Activated naive CD8-positive, alpha-beta T cell treated with anti-CD3 and anti-CD28 coated beads for 36 hours (primary cell): ENCODE results near the gene SCFD1. TPM values are rescaled to one million over a fixed set of nuclear protein-coding genes. Genes with fewer than 3 reads are reported as not detected.
"Not testable (repeated sequence)": the region's sequence is repeated elsewhere in the genome, so short reads cannot be mapped to it uniquely, and the experiment has no call there.

Experiments used
- DNase-seq: peaks from one replicate; pipeline ENCODE4 v3.0.0; 2021
- H3K27ac Mint-ChIP-seq: one replicate; pipeline ENCODE4 v1.8.0; 2022; ENCODE audit warnings: mild to moderate bottlenecking, moderate library complexity, mixed read lengths
- H3K27me3 Mint-ChIP-seq: one replicate; pipeline ENCODE4 v1.8.0; 2022; ENCODE audit warnings: mild to moderate bottlenecking, mixed read lengths
- H3K36me3 Mint-ChIP-seq: one replicate; pipeline ENCODE4 v1.8.0; 2021; ENCODE audit warnings: mild to moderate bottlenecking, mixed read lengths
- H3K4me1 Mint-ChIP-seq: one replicate; pipeline ENCODE4 v1.8.0; 2021; ENCODE audit warnings: mixed read lengths
- H3K4me3 Mint-ChIP-seq: one replicate; pipeline ENCODE4 v1.8.0; 2022; ENCODE audit warnings: mild to moderate bottlenecking, moderate library complexity, mixed read lengths
- H3K9me3 Mint-ChIP-seq: one replicate; pipeline ENCODE4 v1.8.0; 2022; ENCODE audit warnings: mixed read lengths
- total RNA-seq, 2 experiments: library from RNA; stranded (reverse); gene quantifications; one replicate each; pipeline ENCODE4 v1.2.3, GENCODE V29; 2021

Gene SCFD1
- total RNA-seq, 2 experiments from 2014 or later, result 57.8 to 69.8 TPM

- DNase-seq, result no peak
- Mint-ChIP-seq H3K36me3 (peaks cover 15% of the 10 kb centered on the region), H3K4me1 (no peaks in the 10 kb centered on the region), H3K9me3 (no peaks in the 10 kb centered on the region), H3K27ac (no peak overlapping the region), H3K4me3 (no peak overlapping the region), H3K27me3 (no peaks in the 10 kb centered on the region)
These were observed 20.9 kb upstream of the SCFD1 start for GRCh38 chr14:30600922-30601918.

GRCh38 chr14:30603402-30603801, 18.7 kb upstream of the SCFD1 start:
- Mint-ChIP-seq H3K36me3 (peaks cover 15% of the 10 kb centered on the region), H3K27me3 (no peaks in the 10 kb centered on the region), H3K9me3 (no peaks in the 10 kb centered on the region), H3K4me3 (no peak overlapping the region), H3K27ac (no peak overlapping the region), H3K4me1 (no peaks in the 10 kb centered on the region)
- DNase-seq, result no peak

- H3K27ac Mint-ChIP-seq, H3K9me3 Mint-ChIP-seq, H3K4me3 Mint-ChIP-seq, H3K4me1 Mint-ChIP-seq, DNase-seq, H3K27me3 Mint-ChIP-seq: not testable (repeated sequence)
- H3K36me3 Mint-ChIP-seq, result peaks cover 10% of the 10 kb centered on the region
These were observed 17.4 kb upstream of the SCFD1 start for GRCh38 chr14:30604696-30605095.

DNA sequence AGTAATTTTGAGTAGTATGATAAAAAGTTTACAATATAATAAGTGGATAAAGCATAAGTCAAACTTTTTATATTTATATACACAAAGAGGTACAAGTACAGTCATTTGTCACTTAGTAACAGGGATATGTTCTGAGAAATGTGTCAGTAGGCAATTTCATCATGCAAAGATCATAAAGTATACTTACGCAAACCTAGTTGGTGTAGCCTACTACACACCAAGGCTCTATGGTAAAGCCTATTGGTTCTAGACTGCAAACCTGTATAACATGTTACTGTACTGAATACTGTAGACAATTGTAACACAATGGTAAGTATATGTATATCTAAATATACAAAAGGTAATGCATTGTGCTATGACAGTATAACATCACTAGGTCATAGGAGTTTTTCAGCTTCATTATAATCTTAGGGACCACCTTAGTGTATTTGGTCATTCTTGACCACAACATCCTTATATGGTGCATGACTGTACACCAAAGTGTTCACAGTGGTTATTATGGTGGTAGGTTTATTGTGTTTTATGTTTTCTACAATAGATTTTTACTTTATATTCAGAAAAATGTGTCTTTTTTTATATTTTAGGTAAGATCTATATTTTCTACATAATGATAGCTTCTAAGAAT, 14.9 kb upstream of the SCFD1 start:
- Mint-ChIP-seq H3K27ac (no peak overlapping the region), H3K4me3 (no peak overlapping the region), H3K27me3 (no peaks in the 10 kb centered on the region), H3K36me3 (peaks cover 13% of the 10 kb centered on the region), H3K4me1 (peaks cover 3% of the 10 kb centered on the region), H3K9me3 (no peaks in the 10 kb centered on the region)
- DNase-seq, result no peak

DNA sequence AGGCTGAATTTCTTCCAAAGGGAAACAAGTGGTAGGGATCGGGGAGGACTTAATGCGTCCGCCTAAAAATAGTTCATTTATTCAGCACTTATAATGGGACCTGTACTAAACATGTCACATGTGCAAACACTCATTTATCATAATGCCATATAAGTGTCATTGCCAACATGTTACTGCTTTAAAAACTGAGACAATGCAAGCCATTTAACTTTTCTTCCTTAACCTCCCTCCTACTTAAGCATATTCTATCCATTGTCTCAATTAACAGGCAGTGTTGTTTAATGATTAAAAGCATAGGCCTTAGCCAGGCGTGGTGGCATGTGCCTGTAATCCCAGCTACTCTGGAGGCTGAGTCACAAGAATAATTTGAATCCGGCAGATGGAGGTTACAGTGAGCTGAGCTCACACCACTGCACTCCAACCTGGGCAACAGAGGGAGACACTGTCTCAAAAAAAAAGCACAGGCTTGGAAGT, 13.5 kb upstream of the SCFD1 start:
- DNase-seq, result no peak
- Mint-ChIP-seq H3K4me1 (peaks cover 3% of the 10 kb centered on the region), H3K4me3 (no peak overlapping the region), H3K36me3 (peaks cover 9% of the 10 kb centered on the region), H3K27me3 (no peaks in the 10 kb centered on the region), H3K27ac (no peak overlapping the region), H3K9me3 (no peaks in the 10 kb centered on the region)

- no peak for DNase-seq
- no peak overlapping the region for H3K4me3 Mint-ChIP-seq
- H3K27ac Mint-ChIP-seq, result no peak overlapping the region
- peaks cover 3% of the 10 kb centered on the region for H3K4me1 Mint-ChIP-seq
- H3K36me3 Mint-ChIP-seq, result peaks cover 8% of the 10 kb centered on the region
- no peaks in the 10 kb centered on the region for H3K27me3 Mint-ChIP-seq
- no peaks in the 10 kb centered on the region for H3K9me3 Mint-ChIP-seq
These were observed 11.3 kb upstream of the SCFD1 start for GRCh38 chr14:30610787-30611343.

DNA sequence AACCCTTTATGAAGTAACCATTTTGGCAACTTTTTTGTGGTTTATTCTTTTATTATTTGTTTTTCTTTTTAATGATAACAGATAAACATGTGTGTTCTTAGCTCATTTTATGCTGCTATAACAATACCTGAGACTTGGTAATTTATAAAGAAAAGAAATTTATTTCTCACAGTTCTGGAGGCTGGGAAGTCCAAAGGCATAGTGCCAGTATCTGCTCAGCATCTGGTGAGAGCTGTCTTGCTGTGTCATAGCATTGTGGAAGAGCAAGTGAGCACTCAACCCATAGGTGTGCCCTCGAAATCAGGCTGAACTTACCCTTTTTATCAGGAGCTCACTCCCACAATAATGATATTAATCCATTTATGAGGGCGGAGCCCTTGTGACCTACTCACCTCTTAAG, 8.0 kb upstream of the SCFD1 start:
- no peaks in the 10 kb centered on the region for H3K9me3 Mint-ChIP-seq
- no peak for DNase-seq
- peaks cover 10% of the 10 kb centered on the region for H3K36me3 Mint-ChIP-seq
- H3K4me1 Mint-ChIP-seq, result peaks cover 3% of the 10 kb centered on the region
- no peak overlapping the region for H3K4me3 Mint-ChIP-seq
- no peaks in the 10 kb centered on the region for H3K27me3 Mint-ChIP-seq
- H3K27ac Mint-ChIP-seq, result no peak overlapping the region

- Mint-ChIP-seq H3K4me1 (peaks cover 37% of the 10 kb centered on the region), H3K27me3 (no peaks in the 10 kb centered on the region), H3K9me3 (no peaks in the 10 kb centered on the region), H3K4me3 (peak overlapping the region; percentile 45), H3K36me3 (peaks cover 25% of the 10 kb centered on the region), H3K27ac (peak overlapping the region; percentile 65)
- no peak for DNase-seq
These were observed 1.9 kb upstream of the SCFD1 start for GRCh38 chr14:30620178-30620577.

DNA sequence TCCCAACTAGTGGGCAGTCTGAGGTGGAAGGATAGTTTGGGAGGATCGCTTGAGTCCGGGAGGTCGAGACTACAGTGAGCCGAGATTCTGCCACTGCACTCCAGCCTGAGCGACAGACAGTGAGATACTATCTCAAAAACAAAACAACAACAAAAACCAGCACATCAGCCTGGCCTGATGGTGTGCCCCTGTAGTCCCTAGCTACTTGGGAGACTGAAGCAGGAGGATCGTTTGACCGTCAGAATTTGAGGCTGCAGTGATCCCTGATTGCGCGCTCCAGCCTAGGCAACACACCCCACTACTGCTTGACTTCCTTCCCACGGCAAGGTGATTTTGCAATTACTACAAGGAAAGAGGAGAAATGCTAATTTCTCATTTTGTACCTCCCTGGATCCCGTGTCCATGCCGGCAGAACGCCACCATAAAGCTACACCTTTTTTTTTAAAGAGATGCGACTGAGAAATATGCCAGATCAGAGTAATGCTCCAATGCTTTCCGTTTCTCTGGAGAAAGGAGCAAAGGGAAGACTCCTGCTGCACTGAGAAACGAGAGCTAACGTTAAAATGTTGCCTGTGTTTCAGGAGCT, 672 bp upstream of the SCFD1 start:
- H3K36me3 Mint-ChIP-seq, result peaks cover 20% of the 10 kb centered on the region
- H3K9me3 Mint-ChIP-seq, result no peaks in the 10 kb centered on the region
- peak overlapping the region; percentile 97 for H3K4me3 Mint-ChIP-seq
- DNase-seq, result no peak
- peaks cover 41% of the 10 kb centered on the region for H3K4me1 Mint-ChIP-seq
- H3K27me3 Mint-ChIP-seq, result no peaks in the 10 kb centered on the region
- H3K27ac Mint-ChIP-seq, result peak overlapping the region; percentile 97

DNA sequence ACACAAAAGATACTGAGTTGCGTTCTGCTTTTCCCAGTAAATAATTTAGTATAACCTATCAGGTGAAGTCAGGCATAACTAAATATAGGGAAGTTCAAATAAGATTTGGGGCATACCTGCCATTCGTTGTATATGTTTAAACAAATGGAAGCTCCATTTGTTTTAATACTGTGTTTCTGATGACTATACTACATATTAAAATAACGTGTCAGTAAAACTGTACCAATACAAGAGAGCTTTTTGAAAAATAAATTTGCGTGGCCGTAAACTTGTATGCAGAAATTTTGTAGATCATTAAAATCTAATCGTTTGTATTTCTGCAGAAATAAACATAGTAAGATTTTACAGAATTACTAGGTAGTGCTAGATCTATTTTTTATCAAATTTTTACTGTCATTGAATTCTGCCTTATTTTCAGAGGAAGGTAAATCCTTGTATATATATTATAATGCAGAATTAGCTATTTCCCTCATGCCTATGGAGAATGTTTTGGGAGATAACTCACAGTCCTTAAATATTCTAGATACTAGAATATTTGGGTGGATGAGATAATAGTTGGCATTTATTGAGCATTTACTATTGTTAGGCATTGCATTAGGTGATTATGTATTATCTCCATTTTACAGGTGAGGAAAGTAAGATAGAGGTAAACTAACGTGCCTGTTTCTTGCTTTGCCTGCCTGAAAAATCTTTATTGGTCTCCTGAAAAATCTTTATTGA, 1.5 kb downstream of the SCFD1 start:
- H3K9me3 Mint-ChIP-seq, result no peaks in the 10 kb centered on the region
- DNase-seq, result no peak
- no peak overlapping the region for H3K27ac Mint-ChIP-seq
- peaks cover 51% of the 10 kb centered on the region for H3K4me1 Mint-ChIP-seq
- H3K4me3 Mint-ChIP-seq, result peak overlapping the region; percentile 97
- no peaks in the 10 kb centered on the region for H3K27me3 Mint-ChIP-seq
- peaks cover 20% of the 10 kb centered on the region for H3K36me3 Mint-ChIP-seq

DNA sequence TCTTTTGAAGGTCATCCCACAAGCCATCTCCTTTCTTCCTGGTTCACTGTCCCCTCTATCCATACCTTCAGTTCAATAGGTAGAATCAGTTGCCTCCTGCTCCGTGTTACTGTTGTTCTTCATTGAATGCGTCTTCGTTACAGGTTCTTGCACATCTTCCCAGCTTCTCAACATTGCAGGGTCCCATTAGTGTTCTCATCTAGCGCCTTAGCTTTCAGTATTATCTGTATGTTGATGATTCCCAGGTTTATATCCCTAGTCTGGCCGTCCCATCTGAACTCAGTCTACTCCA, 2.0 kb downstream of the SCFD1 start:
- Mint-ChIP-seq H3K4me3 (peak overlapping the region; percentile 40), H3K36me3 (peaks cover 20% of the 10 kb centered on the region), H3K4me1 (peaks cover 51% of the 10 kb centered on the region), H3K9me3 (no peaks in the 10 kb centered on the region), H3K27me3 (no peaks in the 10 kb centered on the region), H3K27ac (no peak overlapping the region)
- DNase-seq, result no peak

- Mint-ChIP-seq H3K4me3 (no peak overlapping the region), H3K27ac (no peak overlapping the region), H3K36me3 (peaks cover 18% of the 10 kb centered on the region), H3K27me3 (no peaks in the 10 kb centered on the region), H3K9me3 (no peaks in the 10 kb centered on the region), H3K4me1 (peaks cover 42% of the 10 kb centered on the region)
- DNase-seq, result no peak
These were observed 3.4 kb downstream of the SCFD1 start for GRCh38 chr14:30625533-30625932.

GRCh38 chr14:30629432-30629831, 7.3 kb downstream of the SCFD1 start:
- H3K9me3 Mint-ChIP-seq, H3K4me3 Mint-ChIP-seq, H3K27ac Mint-ChIP-seq, DNase-seq, H3K27me3 Mint-ChIP-seq: not testable (repeated sequence)
- H3K36me3 Mint-ChIP-seq, result peaks cover 10% of the 10 kb centered on the region
- H3K4me1 Mint-ChIP-seq, result peaks cover 22% of the 10 kb centered on the region

DNA sequence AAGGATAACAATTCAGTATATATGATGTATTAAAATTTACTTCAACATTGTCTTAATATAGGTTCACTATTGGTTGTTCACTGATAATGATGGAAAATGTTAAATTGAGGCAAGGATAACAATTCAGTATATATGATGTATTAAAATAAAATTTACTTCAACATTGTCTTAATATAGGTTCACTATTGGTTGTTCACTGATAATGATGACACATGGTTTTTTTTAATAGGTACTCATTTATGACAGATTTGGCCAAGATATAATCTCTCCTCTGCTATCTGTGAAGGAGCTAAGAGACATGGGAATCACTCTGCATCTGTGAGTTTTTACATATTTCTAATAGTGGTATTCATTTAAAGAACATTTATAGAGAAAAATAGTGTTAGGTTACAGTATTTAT, 8.1 kb downstream of the SCFD1 start:
- peaks cover 8% of the 10 kb centered on the region for H3K36me3 Mint-ChIP-seq
- no peaks in the 10 kb centered on the region for H3K27me3 Mint-ChIP-seq
- H3K27ac Mint-ChIP-seq, result no peak overlapping the region
- no peaks in the 10 kb centered on the region for H3K9me3 Mint-ChIP-seq
- H3K4me3 Mint-ChIP-seq, result no peak overlapping the region
- no peak for DNase-seq
- H3K4me1 Mint-ChIP-seq, result peaks cover 19% of the 10 kb centered on the region

- Mint-ChIP-seq H3K4me1 (peaks cover 15% of the 10 kb centered on the region), H3K27ac (no peak overlapping the region)
These were observed 10.6 kb downstream of the SCFD1 start for GRCh38 chr14:30632730-30633129.

More at GRCh38 chr14:30632730-30633129, 10.6 kb downstream of the SCFD1 start:
- Mint-ChIP-seq H3K9me3 (no peaks in the 10 kb centered on the region), H3K4me3 (no peak overlapping the region), H3K36me3 (peaks cover 21% of the 10 kb centered on the region), H3K27me3 (no peaks in the 10 kb centered on the region)
- no peak for DNase-seq
